ENCODE measurements around the gene FAM76B. TPM values are rescaled to one million over a fixed set of nuclear protein-coding genes. Genes with fewer than 3 reads are reported as not detected.

FAM76B gene
- total RNA-seq, 2 experiments from 2014 or later, result 57.3 to 59.9 TPM

DNA sequence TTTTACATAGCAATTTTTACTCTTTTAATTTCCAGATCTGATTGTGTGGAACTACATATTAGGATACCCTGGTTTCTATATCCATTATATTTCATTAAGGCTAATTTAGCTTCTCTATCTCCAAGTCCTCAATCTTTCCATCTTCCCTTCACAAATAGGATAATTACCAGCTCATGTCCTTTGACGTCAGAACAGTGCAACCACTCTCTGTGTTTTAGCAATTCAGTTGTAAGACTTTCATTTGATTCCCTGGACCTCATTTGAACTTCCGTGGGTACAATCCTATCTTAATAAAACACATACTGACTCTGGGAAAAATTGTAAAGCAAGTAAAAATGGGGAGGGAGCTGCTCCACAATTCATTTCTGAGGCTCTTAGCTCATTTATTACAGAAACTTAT lies 52.8 kb downstream of the FAM76B start:
- DNase-seq, result no peak
- peaks cover 12% of the 10 kb centered on the region for H3K27me3 Mint-ChIP-seq
- H3K36me3 Mint-ChIP-seq, result peaks cover 3% of the 10 kb centered on the region
- POLR2A ChIA-PET, result no interaction called here
- no peaks in the 10 kb centered on the region for H3K9me3 Mint-ChIP-seq
- H3K4me3 Mint-ChIP-seq, result no peak overlapping the region
- no peak for ATAC-seq (ENCODE audit: low read depth)
- peaks cover 10% of the 10 kb centered on the region for H3K4me1 Mint-ChIP-seq
- no peak overlapping the region for H3K27ac Mint-ChIP-seq

DNA sequence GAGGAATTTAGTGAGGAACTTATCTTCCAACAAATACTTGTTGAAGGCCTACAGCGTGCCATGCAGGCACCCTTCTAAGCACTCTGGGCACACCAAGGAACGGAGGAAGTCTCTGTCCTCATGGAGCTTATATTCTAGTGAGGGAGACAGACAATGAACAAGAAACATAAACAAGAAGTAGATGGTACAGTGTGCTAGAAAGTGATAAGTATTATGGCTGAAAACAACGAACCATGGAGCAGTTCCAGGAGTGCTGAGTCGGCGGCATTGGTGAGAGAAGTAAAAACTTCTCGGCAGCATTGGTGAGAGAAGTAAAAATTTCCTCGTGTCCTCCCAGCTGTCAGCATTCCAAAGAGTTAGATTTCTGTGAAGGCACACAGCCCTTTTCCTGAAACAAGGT lies 53.2 kb downstream of the FAM76B start:
- DNase-seq, result no peak
- POLR2A ChIA-PET, result no interaction called here
- Mint-ChIP-seq H3K4me3 (no peak overlapping the region), H3K36me3 (peaks cover 3% of the 10 kb centered on the region), H3K27me3 (peaks cover 14% of the 10 kb centered on the region), H3K27ac (no peak overlapping the region), H3K9me3 (peaks cover 2% of the 10 kb centered on the region), H3K4me1 (peaks cover 10% of the 10 kb centered on the region)
- no peak for ATAC-seq (ENCODE audit: low read depth)

DNA sequence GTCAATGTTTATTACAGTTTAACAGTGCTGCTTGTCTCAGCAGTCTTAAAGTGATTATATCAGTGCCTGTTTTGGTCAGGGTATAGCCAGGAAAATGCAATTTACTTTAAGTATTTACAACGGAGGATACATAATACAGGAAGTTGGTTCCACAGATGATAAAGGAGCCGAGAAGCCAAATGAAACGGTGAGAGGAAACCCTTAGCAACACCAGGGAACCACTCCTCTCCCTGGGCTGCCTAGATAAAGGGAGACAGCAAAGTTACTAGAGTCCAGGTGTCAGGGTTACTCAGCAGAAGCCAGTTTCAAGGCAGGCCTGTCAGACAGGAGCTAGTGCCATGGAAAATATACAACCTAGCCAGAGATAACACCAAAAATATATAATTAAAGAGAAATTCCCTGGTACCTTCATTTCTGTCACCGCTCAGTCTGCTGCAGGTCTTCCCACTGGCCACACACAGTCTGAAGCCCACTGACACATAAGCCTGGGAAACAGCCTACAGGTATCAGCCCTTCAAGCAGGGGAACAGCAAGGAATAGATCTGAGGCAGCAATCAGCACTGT lies 55.5 kb downstream of the FAM76B start:
- DNase-seq, result no peak
- ATAC-seq (ENCODE audit: low read depth), result no peak
- Mint-ChIP-seq H3K9me3 (peaks cover 2% of the 10 kb centered on the region), H3K4me3 (no peak overlapping the region), H3K27me3 (peaks cover 21% of the 10 kb centered on the region), H3K4me1 (peaks cover 10% of the 10 kb centered on the region), H3K27ac (no peak overlapping the region), H3K36me3 (peaks cover 3% of the 10 kb centered on the region)
- POLR2A ChIA-PET, result interaction anchor here (0.6 kb wide), 1 partner anchor 141 kb away, joined by 3 read pairs; no protein-coding TSS in a partner anchor

DNA sequence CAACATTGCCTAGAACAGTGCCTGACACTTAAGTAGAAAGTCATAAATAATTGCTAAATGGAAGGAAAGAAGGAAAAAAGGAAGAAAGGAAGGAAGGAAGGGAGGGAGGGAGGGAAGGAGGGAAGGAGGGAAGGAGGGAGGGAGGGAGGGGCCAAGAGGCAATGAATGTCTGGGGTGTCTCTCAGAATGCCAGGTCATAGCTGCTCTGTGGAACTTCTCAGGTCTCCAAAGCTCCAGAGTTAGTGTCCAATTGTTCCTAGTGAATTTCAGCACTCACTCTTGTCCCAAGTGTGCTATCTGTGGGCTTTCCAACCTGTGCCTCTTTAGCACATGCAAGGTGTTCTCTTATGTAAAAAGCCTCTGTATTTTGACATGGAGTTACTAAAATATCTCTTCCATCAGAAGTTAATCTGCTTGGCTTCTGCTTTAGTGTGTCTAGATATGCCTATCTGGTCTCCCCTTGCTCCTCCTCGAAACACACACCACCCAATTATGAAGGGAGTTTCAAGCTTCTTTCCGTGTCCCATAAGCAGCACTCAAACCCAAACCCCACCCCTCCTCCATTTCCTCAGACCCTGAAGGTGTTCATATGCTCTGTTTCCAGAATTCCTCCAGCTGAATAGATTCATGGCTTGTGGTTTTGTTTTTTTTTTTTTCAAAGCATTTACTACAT lies 56.5 kb downstream of the FAM76B start:
- POLR2A ChIA-PET, result interaction anchor here (0.6 kb wide), 1 partner anchor 140 kb away, joined by 3 read pairs; no protein-coding TSS in a partner anchor
- Mint-ChIP-seq H3K36me3 (peaks cover 3% of the 10 kb centered on the region), H3K4me1 (peaks cover 10% of the 10 kb centered on the region), H3K27me3 (peaks cover 21% of the 10 kb centered on the region), H3K9me3 (peaks cover 2% of the 10 kb centered on the region), H3K4me3 (no peak overlapping the region), H3K27ac (no peak overlapping the region)
- ATAC-seq (ENCODE audit: low read depth) (no peak), DNase-seq (no peak)

- ATAC-seq (ENCODE audit: low read depth) (no peak), DNase-seq (no peak)
- Mint-ChIP-seq H3K27ac (no peak overlapping the region), H3K27me3 (peaks cover 24% of the 10 kb centered on the region), H3K4me1 (peaks cover 7% of the 10 kb centered on the region), H3K4me3 (no peak overlapping the region), H3K36me3 (peaks cover 2% of the 10 kb centered on the region), H3K9me3 (peaks cover 2% of the 10 kb centered on the region)
- POLR2A ChIA-PET, result no interaction called here
Observed at GRCh38 chr11:95729462-95729861, 60.1 kb downstream of the FAM76B start.

- H3K36me3 Mint-ChIP-seq, result peaks cover 2% of the 10 kb centered on the region
- DNase-seq (no peak), ATAC-seq (ENCODE audit: low read depth) (no peak)
- no peak overlapping the region for H3K27ac Mint-ChIP-seq
- no peak overlapping the region for H3K4me3 Mint-ChIP-seq
- H3K27me3 Mint-ChIP-seq, result peaks cover 21% of the 10 kb centered on the region
- H3K9me3 Mint-ChIP-seq, result peaks cover 2% of the 10 kb centered on the region
- peaks cover under 1% of the 10 kb centered on the region for H3K4me1 Mint-ChIP-seq
- POLR2A ChIA-PET, result no interaction called here
Observed at GRCh38 chr11:95728790-95729189, 60.8 kb downstream of the FAM76B start.

GRCh38 chr11:95728094-95728493 lies 61.5 kb downstream of the FAM76B start:
- POLR2A ChIA-PET, result no interaction called here
- no peak for ATAC-seq (ENCODE audit: low read depth)
- Mint-ChIP-seq H3K36me3 (peaks cover 2% of the 10 kb centered on the region), H3K27me3 (peaks cover 21% of the 10 kb centered on the region), H3K9me3 (peaks cover 2% of the 10 kb centered on the region), H3K4me3 (no peak overlapping the region), H3K27ac (no peak overlapping the region), H3K4me1 (no peaks in the 10 kb centered on the region)
- no peak for DNase-seq

DNA sequence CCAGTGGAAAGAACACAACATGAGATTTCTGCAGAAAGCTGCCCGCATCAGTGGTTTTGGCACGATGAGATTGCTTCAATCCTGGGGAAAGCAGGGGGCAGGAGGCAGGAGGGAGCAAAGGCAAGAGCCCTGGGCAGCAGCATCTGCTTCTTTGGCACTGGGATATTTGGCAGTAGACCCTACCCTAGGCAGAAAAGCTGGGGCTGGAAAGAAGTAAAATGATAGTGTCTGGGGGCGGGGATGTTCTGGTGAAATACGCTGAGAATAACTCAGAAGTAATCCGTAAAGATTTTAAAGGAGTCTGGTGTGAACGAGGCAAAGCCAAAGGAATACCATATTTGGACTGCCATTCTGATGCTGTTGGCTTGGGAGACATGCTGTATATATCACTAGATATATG lies 62.0 kb downstream of the FAM76B start:
- H3K4me1 Mint-ChIP-seq, result no peaks in the 10 kb centered on the region
- ATAC-seq (ENCODE audit: low read depth) (no peak), DNase-seq (no peak)
- POLR2A ChIA-PET, result no interaction called here
- peaks cover 2% of the 10 kb centered on the region for H3K36me3 Mint-ChIP-seq
- no peak overlapping the region for H3K27ac Mint-ChIP-seq
- peaks cover 2% of the 10 kb centered on the region for H3K9me3 Mint-ChIP-seq
- no peak overlapping the region for H3K4me3 Mint-ChIP-seq
- peaks cover 21% of the 10 kb centered on the region for H3K27me3 Mint-ChIP-seq

GRCh38 chr11:95727111-95727510 lies 62.5 kb downstream of the FAM76B start:
- POLR2A ChIA-PET, result no interaction called here
- peaks cover 2% of the 10 kb centered on the region for H3K9me3 Mint-ChIP-seq
- H3K27me3 Mint-ChIP-seq, result peaks cover 21% of the 10 kb centered on the region
- H3K36me3 Mint-ChIP-seq, result peaks cover 2% of the 10 kb centered on the region
- ATAC-seq (ENCODE audit: low read depth) (no peak), DNase-seq (no peak)
- H3K4me3 Mint-ChIP-seq, result no peak overlapping the region
- no peaks in the 10 kb centered on the region for H3K4me1 Mint-ChIP-seq
- no peak overlapping the region for H3K27ac Mint-ChIP-seq

DNA sequence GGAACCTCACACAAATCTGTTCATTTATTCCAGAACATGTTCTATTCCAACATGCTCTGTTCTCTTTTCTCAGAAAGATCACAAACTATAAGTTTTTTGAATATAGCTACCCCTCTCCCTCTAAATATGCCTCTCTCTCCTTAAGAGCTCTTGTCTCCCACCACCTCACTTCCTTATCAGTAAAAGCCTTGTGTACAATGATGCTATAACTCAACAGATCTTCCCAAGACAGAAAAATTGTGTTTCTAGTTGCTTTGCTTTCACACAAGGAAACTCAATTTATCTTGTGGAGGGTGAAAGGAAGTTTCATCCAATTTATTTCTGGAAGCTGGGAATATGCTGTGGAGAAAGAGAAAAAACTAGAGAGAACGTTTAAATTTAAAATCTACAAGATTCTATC lies 64.4 kb downstream of the FAM76B start:
- Mint-ChIP-seq H3K9me3 (no peaks in the 10 kb centered on the region), H3K4me3 (no peak overlapping the region), H3K36me3 (peaks cover 2% of the 10 kb centered on the region), H3K27ac (no peak overlapping the region), H3K4me1 (peaks cover 3% of the 10 kb centered on the region), H3K27me3 (peaks cover 16% of the 10 kb centered on the region)
- no peak for ATAC-seq (ENCODE audit: low read depth)
- POLR2A ChIA-PET, result no interaction called here
- no peak for DNase-seq

GRCh38 chr11:95723361-95723942 lies 66.1 kb downstream of the FAM76B start:
- no peak for ATAC-seq (ENCODE audit: low read depth)
- Mint-ChIP-seq H3K9me3 (peaks cover 1% of the 10 kb centered on the region), H3K4me3 (no peak overlapping the region), H3K36me3 (peaks cover 3% of the 10 kb centered on the region), H3K4me1 (peaks cover 5% of the 10 kb centered on the region), H3K27ac (no peak overlapping the region), H3K27me3 (peaks cover 13% of the 10 kb centered on the region)
- no peak for DNase-seq
- POLR2A ChIA-PET, result no interaction called here

DNA sequence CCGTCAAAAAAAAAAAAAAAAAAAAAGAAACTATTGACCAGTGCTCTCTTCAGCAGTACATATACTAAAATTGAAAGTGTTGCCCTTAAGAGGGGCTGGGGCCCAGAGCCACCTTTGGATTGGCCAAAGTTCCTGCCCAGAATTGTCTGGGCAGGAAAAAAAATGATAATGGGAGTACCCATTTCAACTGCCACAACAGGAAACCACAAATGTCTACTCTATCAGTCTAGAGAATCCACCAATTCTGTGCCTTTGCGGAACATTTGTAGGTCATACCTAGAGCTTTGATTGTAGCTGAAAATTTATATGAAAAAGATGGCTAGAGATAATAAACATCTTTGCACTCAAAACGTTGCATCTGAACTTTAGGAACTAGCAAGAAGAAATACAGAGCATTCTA lies 69.4 kb downstream of the FAM76B start:
- DNase-seq (no peak), ATAC-seq (ENCODE audit: low read depth) (no peak)
- no peak overlapping the region for H3K4me3 Mint-ChIP-seq
- no peak overlapping the region for H3K27ac Mint-ChIP-seq
- peaks cover 1% of the 10 kb centered on the region for H3K9me3 Mint-ChIP-seq
- peaks cover 15% of the 10 kb centered on the region for H3K4me1 Mint-ChIP-seq
- POLR2A ChIA-PET, result no interaction called here
- H3K36me3 Mint-ChIP-seq, result peaks cover 2% of the 10 kb centered on the region
- peaks cover 3% of the 10 kb centered on the region for H3K27me3 Mint-ChIP-seq

All from activated naive CD8-positive, alpha-beta T cell treated with anti-CD3 and anti-CD28 coated beads, Interleukin-2, amount 10 ng/mL, durations not matched to agents 7 days and 5 days (primary cell).